Endodermal cell (in vitro differentiated cells): ENCODE data around the gene ZNF563. TPM values are rescaled to one million over a fixed set of nuclear protein-coding genes. Genes with fewer than 3 reads are reported as not detected.

Source experiments
- DNase-seq: peaks from one replicate; pipeline ENCODE4 v3.0.0-alpha.2; 2017
- H3K27ac ChIP-seq: 2 replicates; pipeline ENCODE4 v1.5.1; 2013; ENCODE audit warnings: mild to moderate bottlenecking, low read depth, low read length, moderate library complexity
- H3K27me3 ChIP-seq: 2 replicates; pipeline ENCODE4 v1.6.1; 2013; ENCODE audit warnings: mild to moderate bottlenecking, low read length, moderate library complexity; ENCODE audit not compliant: insufficient read depth, control insufficient read depth, poor library complexity, severe bottlenecking
- H3K36me3 ChIP-seq: 2 replicates; pipeline ENCODE4 v1.7.0; 2013; ENCODE audit warnings: mild to moderate bottlenecking, low read length, moderate library complexity; ENCODE audit not compliant: control insufficient read depth, insufficient read depth
- H3K4me1 ChIP-seq: one replicate; pipeline ENCODE4 v1.7.0; 2013; ENCODE audit warnings: low read length; ENCODE audit not compliant: control insufficient read depth, insufficient read depth
- H3K4me3 ChIP-seq: 2 replicates; pipeline ENCODE4 v1.5.1; 2013; ENCODE audit warnings: mild to moderate bottlenecking, low read length, moderate library complexity
- H3K9ac ChIP-seq: 2 replicates; pipeline ENCODE4 v1.6.1; 2013; ENCODE audit warnings: mild to moderate bottlenecking, low read length, moderate library complexity; ENCODE audit not compliant: poor library complexity, severe bottlenecking; ENCODE audit errors: extremely low read depth
- H3K9me3 ChIP-seq: 2 replicates; pipeline ENCODE4 v1.6.1; 2013; ENCODE audit warnings: mild to moderate bottlenecking, low read length, moderate library complexity; ENCODE audit not compliant: control insufficient read depth
- H3K27ac Mint-ChIP-seq: 2 replicates; pipeline ENCODE4 v1.8.0; 2020; ENCODE audit warnings: mixed read lengths
- H3K27me3 Mint-ChIP-seq: 2 replicates; pipeline ENCODE4 v1.8.0; 2021; ENCODE audit warnings: mild to moderate bottlenecking, mixed read lengths; ENCODE audit not compliant: insufficient read depth
- H3K36me3 Mint-ChIP-seq: 2 replicates; pipeline ENCODE4 v1.8.0; 2020; ENCODE audit warnings: low read depth, mixed read lengths
- H3K4me1 Mint-ChIP-seq: 2 replicates; pipeline ENCODE4 v1.8.0; 2020; ENCODE audit warnings: mixed read lengths
- H3K4me3 Mint-ChIP-seq: 2 replicates; pipeline ENCODE4 v1.8.0; 2020; ENCODE audit warnings: mild to moderate bottlenecking, moderate library complexity, mixed read lengths
- H3K9me3 Mint-ChIP-seq: 2 replicates; pipeline ENCODE4 v1.8.0; 2020; ENCODE audit warnings: mild to moderate bottlenecking, mixed read lengths
- CTCF ChIP-seq: fragments of 200-600 bp; sonication (generic); conservative IDR thresholded peaks from 2 replicates; pipeline ENCODE4 v1.5.0; 2021; ENCODE audit warnings: antibody characterized with exemption, mild to moderate bottlenecking
- WGBS, 2 experiments: methylation state at CpG; one replicate each; pipeline versions ENCODE4 v1.1.5 to v1.1.7; 2013; ENCODE audit warnings: missing lambda C conversion rate in 2 of 2, mixed read lengths in 1 of 2; ENCODE audit not compliant: insufficient coverage in 1 of 2, insufficient read length in 1 of 2; 5-methylcytosine and 5-hydroxymethylcytosine counted together
- long read RNA-seq, 4 experiments: library from polyadenylated mRNA in 2 of 4; library from RNA in 1 of 4; library from capped mRNA in 1 of 4; stranded (forward) in 3 of 4; unstranded in 1 of 4; transcript quantifications; one replicate each; pipeline ENCODE4 v2.0.0, GENCODE V29; 2020 to 2021; ENCODE audit warnings: inconsistent platforms in 1 of 4
- polyA plus RNA-seq, 2 experiments: library from polyadenylated mRNA; stranded (reverse); fragments of 50-300 nt; gene quantifications; one replicate each; pipeline ENCODE4 v1.2.3, GENCODE V29; 2013
- total RNA-seq, 2 donors: library from RNA; stranded (reverse); fragmentation: NEBNext Ultra II Directional in 1 of 2; extraction: Animal tissue kit (Norgen Biotek cat#: 25700) in 1 of 2; gene quantifications; 2 replicates in 1 of 2; 3 replicates in 1 of 2; pipeline ENCODE4 v1.2.1, GENCODE V29; 2021

The ZNF563 gene
- 1 to 10 TPM; 2.2 to 3.1 TPM for total RNA-seq
- polyA plus RNA-seq (2013, experiment 1 of 2) = 1.7 TPM
- 1.3 TPM for polyA plus RNA-seq (2013, experiment 2 of 2)
- long read RNA-seq, experiment 1, partial matches to known transcripts = 0 of 1 reads
- long read RNA-seq, experiment 1, other reads (novel, unspliced or antisense) = 1 of 1 reads
- long read RNA-seq, experiment 2 = 0 reads
- long read RNA-seq, experiment 3, transcript ZNF563-201 (4 exons, 2,754 nt) = major isoform, 5 of 12 reads
- long read RNA-seq, experiment 3, partial matches to known transcripts = 0 of 12 reads
- long read RNA-seq, experiment 3, other reads (novel, unspliced or antisense) = 4 of 12 reads
- long read RNA-seq, experiment 4, partial matches to known transcripts = 0 of 6 reads
- long read RNA-seq, experiment 4, other reads (novel, unspliced or antisense) = 0 of 6 reads

- peaks cover 7% of the 10 kb centered on the region for H3K27me3 ChIP-seq
- Mint-ChIP-seq H3K27ac (peak within 1 kb of the TSS; percentile 83), H3K27me3 (peaks cover 8% of the 10 kb centered on the region), H3K9me3 (peaks cover 1% of the 10 kb centered on the region), H3K4me3 (peak within 1 kb of the TSS; percentile 87), H3K4me1 (peaks cover 9% of the 10 kb centered on the region), H3K36me3 (no peaks in the 10 kb centered on the region)
- no peak for TF ChIP-seq CTCF
- 1 to 3% methylated on average over 31 to 55 of the region's 55 CpGs for WGBS, 2 experiments
- DNase-seq = peak; percentile 99
- H3K4me3 ChIP-seq = peak within 1 kb of the TSS; percentile 87
- H3K9ac ChIP-seq = peak within 1 kb of the TSS; percentile 74
- no peaks in the 10 kb centered on the region for H3K36me3 ChIP-seq
- H3K27ac ChIP-seq = no peak within 1 kb of the TSS
- peaks cover 4% of the 10 kb centered on the region for H3K4me1 ChIP-seq
- no peaks in the 10 kb centered on the region for H3K9me3 ChIP-seq
These were observed at the start of gene ZNF563 for GRCh38 chr19:12333162-12334159. TSS of gene ZNF563 (minus strand) at chr19:12333633. CDS start at chr19:12333482, 151 bp downstream.

GRCh38 chr19:12380444-12380737 is 47.0 kb upstream of the ZNF563 start:
- DNase-seq = no peak
- peaks cover 3% of the 10 kb centered on the region for H3K36me3 ChIP-seq
- H3K4me1 ChIP-seq = no peaks in the 10 kb centered on the region
- no peak overlapping the region for H3K4me3 ChIP-seq
- Mint-ChIP-seq H3K27ac (no peak overlapping the region), H3K36me3 (peaks cover 14% of the 10 kb centered on the region), H3K27me3 (no peaks in the 10 kb centered on the region), H3K4me1 (no peaks in the 10 kb centered on the region), H3K4me3 (no peak overlapping the region), H3K9me3 (peaks cover 76% of the 10 kb centered on the region)
- H3K27me3 ChIP-seq = no peaks in the 10 kb centered on the region
- H3K27ac ChIP-seq = no peak overlapping the region
- no peak overlapping the region for H3K9ac ChIP-seq
- TF ChIP-seq CTCF = no peak
- H3K9me3 ChIP-seq = peaks cover 45% of the 10 kb centered on the region
- 81 to 92% methylated on average over 1 to 2 of the region's 2 CpGs for WGBS, 2 experiments

GRCh38 chr19:12379732-12380443 is 46.5 kb upstream of the ZNF563 start:
- Mint-ChIP-seq H3K36me3 (peaks cover 14% of the 10 kb centered on the region), H3K9me3 (peaks cover 79% of the 10 kb centered on the region), H3K27ac (no peak overlapping the region), H3K4me3 (no peak overlapping the region), H3K4me1 (no peaks in the 10 kb centered on the region), H3K27me3 (no peaks in the 10 kb centered on the region)
- Histone ChIP-seq H3K9ac (no peak overlapping the region), H3K27ac (no peak overlapping the region), H3K4me3 (no peak overlapping the region), H3K9me3 (peaks cover 45% of the 10 kb centered on the region), H3K4me1 (no peaks in the 10 kb centered on the region), H3K27me3 (no peaks in the 10 kb centered on the region), H3K36me3 (peaks cover 3% of the 10 kb centered on the region)
- TF ChIP-seq CTCF = no peak
- 79 to 90% methylated on average over 4 to 5 of the region's 5 CpGs for WGBS, 2 experiments
- DNase-seq = no peak
